H4 (cell line): Measurements from ENCODE around the gene SEMA6A. TPM values are rescaled to one million over a fixed set of nuclear protein-coding genes. Genes with fewer than 3 reads are reported as not detected.

Experiments
- DNase-seq: peaks from one replicate; pipeline ENCODE4 v3.0.0-alpha.2; 2015; ENCODE audit warnings: low spot score
- total RNA-seq: library from RNA; depleted of rRNA; stranded (reverse); fragments of >200 nt; shearing (Covaris generic); gene quantifications from 2 replicates; pipeline ENCODE4 v1.2.3, GENCODE V29; 2014; rRNA removed

Gene SEMA6A
- 1.5 and 5.0 TPM in 2 replicates for total RNA-seq

DNA sequence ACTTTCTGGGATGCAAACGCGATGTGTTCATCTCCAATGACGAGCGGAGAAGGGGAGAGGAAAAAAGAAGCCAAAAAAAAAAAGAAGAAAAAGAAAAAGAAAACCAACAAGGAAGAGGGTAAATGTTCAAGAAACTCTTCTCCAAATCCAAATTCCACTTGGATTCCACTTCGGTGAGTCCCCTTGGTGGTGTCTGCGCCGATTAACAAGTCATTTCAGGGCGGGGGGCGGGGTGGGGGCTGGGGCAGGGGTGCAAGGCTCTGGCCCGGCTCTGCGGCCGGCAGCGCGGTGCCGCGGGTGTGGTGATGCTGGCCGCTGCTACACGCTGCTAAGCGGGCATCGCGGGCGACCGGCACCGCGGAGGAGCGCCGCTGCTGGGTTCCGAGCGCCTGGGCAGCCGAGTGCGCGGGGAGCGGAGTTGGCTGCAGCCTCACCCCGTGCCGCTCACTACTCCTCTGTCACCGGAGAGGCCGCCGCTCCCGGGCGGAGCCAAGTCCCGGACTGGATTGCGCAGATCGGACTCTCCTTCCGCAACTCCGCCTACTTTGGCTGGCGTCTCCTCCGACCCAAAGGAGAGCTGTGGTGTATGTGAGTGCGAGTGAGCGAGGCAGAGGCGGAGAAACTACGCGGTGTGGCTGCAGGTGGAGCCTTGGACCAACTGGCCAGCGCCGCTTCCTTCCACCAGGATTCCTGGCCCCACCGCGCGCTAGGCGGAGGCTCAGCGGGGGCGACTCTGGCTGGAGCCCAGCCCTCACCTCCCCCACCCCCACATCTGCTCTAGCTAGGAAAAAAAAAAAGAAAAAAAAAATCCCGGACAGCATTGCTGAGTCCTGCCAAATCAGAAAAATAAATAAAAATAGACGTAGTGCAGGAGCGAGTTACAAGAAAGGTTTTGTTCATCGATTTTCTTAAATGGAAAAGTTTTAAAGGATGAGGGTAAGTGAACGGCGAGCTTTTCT lies at the start of gene SEMA6A:
TSS of gene SEMA6A (minus strand) at position 457 of the 959 bp plus-strand sequence. CDS start 69,879 bp downstream, outside the sequence.
- DNase-seq = peak; percentile 91

GRCh38 chr5:116622375-116623050 lies 47.9 kb upstream of the SEMA6A start:
- DNase-seq = no peak

GRCh38 chr5:116621599-116621998 lies 47.0 kb upstream of the SEMA6A start:
- DNase-seq = no peak

DNA sequence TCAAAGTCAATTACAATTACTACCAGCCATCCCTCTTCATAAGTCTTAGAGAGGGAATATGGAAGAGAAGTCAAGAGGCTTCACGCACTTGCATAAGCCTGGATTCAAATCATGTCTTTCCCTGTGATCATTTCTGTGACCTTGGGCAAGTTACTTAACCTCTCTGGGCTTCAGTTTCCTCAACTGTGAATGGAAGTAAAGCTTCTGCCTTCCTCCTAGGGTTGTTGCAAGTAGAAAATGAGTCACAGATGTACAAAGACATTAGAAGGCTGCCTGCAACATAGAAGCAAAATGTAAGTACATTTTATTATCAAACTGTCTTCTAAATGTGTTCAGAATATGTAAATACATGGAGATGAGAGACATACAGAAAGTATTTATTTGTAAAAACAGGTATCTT lies 42.3 kb upstream of the SEMA6A start:
- DNase-seq = no peak

- DNase-seq = no peak
Observed at GRCh38 chr5:116614603-116614920, 39.9 kb upstream of the SEMA6A start.

DNA sequence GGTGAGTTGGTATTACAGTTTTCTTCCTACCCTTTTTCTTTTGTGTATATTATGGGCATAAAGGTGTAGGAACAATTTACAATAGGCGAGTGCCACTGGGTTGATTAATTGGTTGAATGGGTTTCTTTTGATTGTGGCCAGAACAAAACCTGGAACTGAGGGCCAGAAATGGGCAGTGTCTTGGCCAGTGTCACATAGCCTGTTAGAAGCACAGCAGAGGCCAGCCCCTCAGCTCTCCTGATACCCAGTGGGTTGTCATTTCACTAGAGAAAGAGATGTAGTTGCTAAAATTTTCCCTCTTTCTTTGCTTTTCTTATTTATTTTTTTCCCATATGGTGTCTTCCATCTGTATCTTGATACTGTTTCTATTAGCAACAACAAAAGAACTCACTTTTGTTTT lies 38.8 kb upstream of the SEMA6A start:
- DNase-seq = no peak

- no peak for DNase-seq
Observed at GRCh38 chr5:116612431-116612830, 37.8 kb upstream of the SEMA6A start.

GRCh38 chr5:116605310-116606070 lies 30.9 kb upstream of the SEMA6A start:
- no peak for DNase-seq

- no peak for DNase-seq
Observed at GRCh38 chr5:116604805-116605204, 30.2 kb upstream of the SEMA6A start.

- no peak for DNase-seq
Observed at GRCh38 chr5:116600876-116601275, 26.3 kb upstream of the SEMA6A start.

- DNase-seq = no peak
Observed at GRCh38 chr5:116598911-116599310, 24.3 kb upstream of the SEMA6A start.

DNA sequence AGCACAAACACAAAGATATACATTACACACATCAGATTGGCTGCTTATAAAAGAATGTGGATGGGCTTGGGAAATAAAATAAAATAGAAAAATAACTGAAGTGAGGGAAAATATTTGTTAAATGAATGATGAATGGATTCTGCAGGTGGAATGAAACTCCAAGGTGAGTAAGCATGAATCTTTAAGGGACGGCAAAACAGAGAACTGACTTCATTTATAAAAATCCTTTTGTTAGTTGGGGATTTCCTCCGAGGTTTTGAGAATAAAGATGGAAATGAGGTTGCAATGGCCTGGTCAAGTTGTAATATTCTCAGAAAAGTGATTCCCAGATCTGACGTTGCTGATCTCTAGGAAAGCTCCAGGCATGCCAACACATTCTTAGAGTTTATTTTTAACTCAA lies 20.9 kb upstream of the SEMA6A start:
- DNase-seq = no peak

DNA sequence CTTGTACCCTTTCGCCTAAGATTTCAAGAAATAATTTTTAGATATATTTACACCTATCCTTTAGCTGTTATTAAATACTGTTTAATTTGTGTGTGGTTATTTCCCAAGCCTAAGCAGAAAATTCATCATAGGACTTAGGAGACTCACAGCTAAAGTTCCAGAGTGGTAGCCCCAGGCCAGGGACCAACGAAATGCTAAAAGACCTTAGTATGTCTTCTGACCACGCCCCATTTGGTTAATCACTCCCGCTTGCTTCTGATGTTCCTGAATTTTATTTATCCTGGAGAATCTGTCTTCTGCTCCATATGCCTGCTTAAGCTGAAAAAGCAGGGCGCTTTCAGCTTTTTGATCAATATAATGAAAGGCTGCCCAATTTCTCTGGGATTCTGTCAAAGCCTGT lies 18.7 kb upstream of the SEMA6A start:
- DNase-seq = no peak

- no peak for DNase-seq
Observed at GRCh38 chr5:116585227-116585626, 10.6 kb upstream of the SEMA6A start.

- DNase-seq = no peak
Observed at GRCh38 chr5:116583862-116584222, 9.2 kb upstream of the SEMA6A start.

GRCh38 chr5:116583085-116583861 lies 8.7 kb upstream of the SEMA6A start:
- DNase-seq = no peak

- DNase-seq = no peak
Observed at GRCh38 chr5:116581910-116582309, 7.3 kb upstream of the SEMA6A start.

DNA sequence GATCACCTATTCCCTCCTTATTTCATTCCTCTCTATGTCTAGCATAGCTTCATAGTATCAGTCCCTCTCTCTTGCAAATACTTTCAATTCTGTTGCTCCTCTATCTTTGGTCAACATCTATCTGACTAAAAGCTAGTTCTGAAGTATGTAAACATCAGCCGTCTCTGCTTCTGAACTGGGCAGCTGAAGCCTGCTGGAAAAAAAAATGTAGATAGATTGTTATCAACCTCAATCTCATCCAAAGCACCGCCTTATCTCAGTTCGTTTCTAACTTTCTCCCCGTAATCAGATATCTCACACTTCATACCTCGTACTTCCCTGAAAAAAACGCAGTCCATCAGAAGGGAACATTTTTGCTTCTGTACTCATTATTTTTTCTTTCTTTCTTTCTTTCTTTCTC lies 4.5 kb upstream of the SEMA6A start:
- no peak for DNase-seq

DNA sequence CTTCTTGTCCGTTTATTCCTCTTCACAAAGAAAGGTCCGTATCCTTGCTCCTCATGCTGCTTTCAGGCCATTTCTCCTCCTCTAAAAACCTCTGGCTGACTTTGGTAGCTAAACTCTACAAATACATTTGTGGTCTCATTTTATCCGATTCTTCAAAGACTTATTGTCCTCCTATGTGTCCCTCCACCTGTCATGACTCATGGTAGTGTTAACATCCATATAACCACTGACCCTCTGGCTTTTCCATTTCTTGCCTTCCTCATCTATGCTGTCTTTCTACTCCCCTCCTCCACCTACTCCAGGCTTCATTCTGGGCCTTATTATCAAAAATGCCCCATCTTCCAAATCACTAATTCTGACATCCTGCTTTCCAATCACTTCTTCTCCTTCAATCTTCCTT lies 4.1 kb upstream of the SEMA6A start:
- no peak for DNase-seq

DNA sequence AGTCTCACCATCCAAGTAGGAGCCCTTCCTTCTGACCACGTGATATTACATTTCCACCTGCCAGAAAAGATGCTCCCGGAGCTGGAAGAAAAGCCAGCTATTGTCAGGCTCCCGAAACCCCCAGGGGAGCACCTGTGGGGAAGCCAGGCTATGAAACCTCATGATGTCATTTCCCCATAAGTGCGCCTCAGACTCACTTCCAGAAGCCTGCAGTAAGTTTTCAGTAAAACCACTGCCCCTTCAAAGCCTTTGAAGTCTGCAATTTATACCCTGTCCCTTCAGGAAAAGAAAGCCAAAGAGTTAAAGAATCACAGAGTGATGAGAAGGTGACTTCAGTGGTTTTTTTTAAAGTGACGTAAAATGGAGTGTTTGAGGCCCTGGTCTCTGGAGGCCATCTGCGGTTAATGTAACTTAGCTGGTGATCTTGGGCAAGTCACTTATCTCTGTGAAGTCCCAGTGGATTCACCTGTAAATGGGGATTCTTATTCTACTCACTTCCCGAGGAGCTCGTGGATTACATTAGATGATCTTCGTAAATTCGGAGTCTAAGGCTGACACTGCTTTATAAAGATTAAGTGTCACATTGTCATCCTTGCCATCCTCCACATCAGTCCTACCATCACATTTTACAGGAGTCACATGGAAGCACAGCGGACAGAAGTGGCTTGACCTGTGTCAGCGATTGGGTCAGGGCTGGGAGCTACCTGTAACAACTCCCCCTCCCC lies 2.6 kb upstream of the SEMA6A start:
- no peak for DNase-seq
